GM21717 (cell line): ENCODE data around the gene ANKRD39.
A peak's percentile ranks its signal among the peaks of the same experiment; 100 is the strongest.
"Not testable (repeated sequence)": the region's sequence is repeated elsewhere in the genome, so short reads cannot be mapped to it uniquely, and the experiment has no call there.

ENCODE experiments used
- ATAC-seq: cut with Tn5 transposase; IDR thresholded peaks from one replicate; pipeline ENCODE4 v1.9.1; 2021; ENCODE audit warnings: mild to moderate bottlenecking, moderate library complexity; ENCODE audit not compliant: unreplicated experiment

The ANKRD39 gene

GRCh38 chr2:96810783-96811192, 47.0 kb downstream of the ANKRD39 start:
- no peak for ATAC-seq

GRCh38 chr2:96809951-96810782, 47.6 kb downstream of the ANKRD39 start:
- no peak for ATAC-seq

- no peak for ATAC-seq
These were observed 48.5 kb downstream of the ANKRD39 start for GRCh38 chr2:96809216-96809882.

GRCh38 chr2:96808176-96808837, 49.5 kb downstream of the ANKRD39 start:
- no peak for ATAC-seq

GRCh38 chr2:96807127-96807471, 50.7 kb downstream of the ANKRD39 start:
- no peak for ATAC-seq

- ATAC-seq = no peak
These were observed 51.2 kb downstream of the ANKRD39 start for GRCh38 chr2:96806468-96807126.

GRCh38 chr2:96805946-96806345, 51.9 kb downstream of the ANKRD39 start:
- ATAC-seq = not testable (repeated sequence)

GRCh38 chr2:96804986-96805385, 52.8 kb downstream of the ANKRD39 start:
- ATAC-seq = no peak

- ATAC-seq = no peak
These were observed 55.1 kb downstream of the ANKRD39 start for GRCh38 chr2:96802721-96803120.

- ATAC-seq = no peak
These were observed 55.8 kb downstream of the ANKRD39 start for GRCh38 chr2:96801786-96802595.

GRCh38 chr2:96801005-96801785, 56.6 kb downstream of the ANKRD39 start:
- peak; percentile 68 for ATAC-seq

- no peak for ATAC-seq
These were observed 57.5 kb downstream of the ANKRD39 start for GRCh38 chr2:96800061-96801004.

GRCh38 chr2:96799623-96799935, 58.2 kb downstream of the ANKRD39 start:
- ATAC-seq = no peak

- no peak for ATAC-seq
These were observed 58.8 kb downstream of the ANKRD39 start for GRCh38 chr2:96798733-96799622.
